Germinal center (tissue), 1 donor: ENCODE measurements around the gene FAM131C.

Experiments
- DNase-seq: peaks from one replicate; pipeline ENCODE4 v3.0.0; 2012; ENCODE audit warnings: mixed read lengths, low spot score

Gene FAM131C

DNA sequence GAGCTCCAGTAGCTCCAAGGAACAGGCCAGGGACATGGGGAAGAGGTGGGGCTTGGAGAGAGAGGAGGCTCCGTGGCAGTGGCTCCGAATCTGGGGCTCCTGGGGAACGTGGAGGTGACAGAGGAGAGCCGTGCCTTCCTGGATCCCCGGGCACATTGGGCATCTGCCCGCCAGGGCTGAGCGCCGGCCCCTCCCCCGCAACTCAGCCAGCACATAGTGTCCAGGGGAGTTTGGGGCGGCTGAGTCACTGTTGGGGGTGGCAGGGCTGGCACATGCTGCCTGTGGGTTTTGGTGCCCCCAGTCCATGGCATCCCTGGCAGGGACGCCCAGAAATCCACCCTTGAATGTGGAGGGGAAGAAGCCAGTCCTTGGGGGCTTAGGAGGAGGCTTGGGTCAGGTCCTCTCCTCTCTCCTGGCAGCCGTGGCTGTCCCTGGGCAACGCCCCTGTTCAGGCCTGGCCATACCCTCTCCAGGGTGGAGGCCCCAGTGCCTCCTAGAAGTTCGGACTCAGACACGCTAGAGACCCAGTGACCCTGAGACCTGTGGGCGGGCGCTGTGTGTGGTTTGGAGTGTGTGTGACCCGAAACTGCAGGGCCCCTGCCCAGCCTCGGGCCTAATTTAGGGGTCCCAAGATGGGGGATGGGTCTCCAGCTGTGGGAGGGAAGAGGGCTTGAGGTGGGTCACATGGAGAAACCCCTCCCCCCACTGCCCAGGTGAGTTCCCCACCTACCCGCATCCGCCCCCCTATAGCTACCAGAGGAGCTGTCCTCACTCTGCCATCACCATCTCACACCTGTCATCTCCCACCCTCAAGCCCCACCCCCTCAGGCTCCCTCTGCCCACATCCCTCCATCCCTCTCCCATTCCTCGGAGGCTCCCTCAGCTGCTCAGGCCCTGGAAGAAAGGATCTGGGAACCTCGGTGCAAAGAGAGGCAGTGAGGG, 57.2 kb downstream of the FAM131C start:
- no peak for DNase-seq

DNA sequence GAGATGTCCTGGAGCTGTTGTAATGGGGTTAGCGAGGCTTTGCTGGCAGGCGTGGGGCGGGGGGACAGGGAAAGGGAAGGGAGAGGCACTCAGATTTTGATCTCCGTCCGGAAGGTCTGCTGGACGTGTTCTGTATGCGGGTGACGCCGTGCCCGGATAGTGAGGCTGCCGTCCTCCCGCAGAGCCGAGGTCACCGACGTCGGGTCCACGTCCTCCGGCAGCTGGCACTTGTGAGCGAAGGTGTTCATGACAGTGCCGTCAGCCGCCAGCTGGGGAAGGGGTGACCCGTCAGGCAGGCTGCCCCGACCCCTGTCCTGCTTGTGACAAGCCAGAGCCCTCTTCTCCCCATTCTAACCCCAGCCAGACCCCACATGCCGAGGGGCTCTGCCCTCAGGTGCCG, 58.0 kb downstream of the FAM131C start:
- DNase-seq: no peak

DNA sequence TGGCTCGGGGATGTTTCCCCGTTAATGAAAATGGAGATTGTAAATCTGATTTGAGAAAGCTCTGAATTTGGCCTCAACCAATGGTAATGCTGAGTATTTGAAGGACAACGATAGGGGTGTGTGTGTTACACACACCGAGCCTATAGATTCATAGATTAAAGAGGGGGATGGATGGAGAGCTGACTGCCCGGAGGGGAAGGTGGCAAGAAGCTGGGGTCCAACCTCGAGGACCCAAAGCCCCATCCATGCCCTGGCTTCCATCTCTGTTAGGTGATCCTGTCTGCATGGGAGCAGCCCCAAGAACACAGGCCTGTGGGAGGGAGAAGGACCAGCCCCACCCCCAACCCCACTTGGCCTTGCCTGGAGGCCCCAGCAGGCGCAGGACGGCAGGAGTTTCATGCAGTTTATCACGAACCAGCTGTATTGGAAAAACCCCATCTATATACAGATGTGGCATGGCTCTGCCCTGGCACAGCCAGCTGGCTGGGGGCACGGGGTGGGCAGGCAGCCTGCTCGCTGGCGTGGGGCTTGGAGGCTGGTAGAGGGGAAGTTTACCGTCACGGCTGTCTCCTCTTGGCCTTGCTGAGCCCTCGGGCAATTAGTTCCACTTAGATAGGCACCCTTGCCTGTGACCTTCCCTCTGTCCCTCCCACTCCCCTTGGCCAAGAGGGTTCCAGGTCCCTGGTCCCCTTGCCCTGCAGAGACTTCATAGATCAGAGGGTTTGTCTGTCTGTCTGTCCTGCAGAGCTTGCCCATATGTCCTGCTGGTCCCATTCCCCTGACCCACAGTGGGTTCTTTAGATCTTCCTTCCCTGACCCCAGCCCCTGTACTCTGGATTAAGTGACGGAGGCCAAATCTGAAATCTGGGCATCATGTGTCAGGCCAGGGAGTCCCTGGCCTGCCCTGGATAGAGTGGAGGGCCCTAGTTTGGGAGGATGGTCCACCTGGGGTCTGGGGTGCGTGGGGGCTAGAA, 58.7 kb downstream of the FAM131C start:
- DNase-seq: peak; percentile 60

DNA sequence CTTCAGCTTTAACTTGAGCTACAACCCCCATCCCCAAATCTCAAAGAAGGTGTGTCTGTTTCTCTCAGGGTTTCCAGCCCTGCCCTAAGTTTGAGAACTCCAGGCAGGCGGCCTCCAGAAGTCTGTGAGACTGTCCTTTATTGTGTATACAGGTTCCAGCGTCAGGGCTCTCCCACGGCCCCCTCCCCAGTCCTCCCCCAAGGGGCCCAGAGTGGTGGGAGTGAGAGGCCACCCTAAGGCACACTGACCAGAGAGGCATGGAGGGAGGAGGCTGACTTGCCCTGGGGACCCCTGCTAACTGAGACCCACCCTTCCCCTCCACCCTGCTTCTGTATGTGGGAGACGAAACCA, 59.6 kb downstream of the FAM131C start:
- DNase-seq: no peak

DNA sequence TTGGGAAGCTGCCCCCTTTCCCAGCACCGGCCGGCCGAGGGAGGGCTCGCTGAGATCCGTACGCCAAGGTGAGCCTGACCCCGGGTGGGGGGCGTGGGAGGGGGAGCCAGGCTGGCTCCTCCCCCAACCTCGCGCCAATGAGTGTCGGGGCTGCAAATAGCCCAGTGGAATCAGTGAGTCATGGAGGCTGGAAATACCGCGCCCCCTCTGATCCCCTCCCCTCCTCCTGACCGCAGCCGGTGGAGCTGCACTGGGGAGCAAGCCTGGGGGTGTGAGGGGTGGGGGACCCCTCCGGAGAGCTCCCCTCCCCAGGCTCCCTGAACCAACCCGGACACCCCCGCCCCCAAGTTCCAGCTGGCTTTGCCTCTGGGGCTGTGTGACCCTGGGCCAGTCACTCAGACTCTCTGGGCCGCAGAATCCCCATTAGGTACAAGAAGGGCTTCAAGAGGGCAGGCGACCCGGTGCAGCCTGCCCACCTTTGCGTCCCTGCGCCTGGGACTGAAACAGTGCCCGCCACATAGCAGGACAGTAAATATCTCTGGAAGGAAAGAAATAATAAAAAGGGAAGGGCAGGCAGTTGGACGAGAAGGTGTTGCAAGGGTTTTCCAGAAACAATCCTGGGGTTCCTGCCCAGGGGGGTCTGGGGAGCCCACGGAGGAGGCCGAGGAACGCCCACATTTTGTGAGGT, 60.1 kb downstream of the FAM131C start:
- DNase-seq: peak; percentile 36

DNA sequence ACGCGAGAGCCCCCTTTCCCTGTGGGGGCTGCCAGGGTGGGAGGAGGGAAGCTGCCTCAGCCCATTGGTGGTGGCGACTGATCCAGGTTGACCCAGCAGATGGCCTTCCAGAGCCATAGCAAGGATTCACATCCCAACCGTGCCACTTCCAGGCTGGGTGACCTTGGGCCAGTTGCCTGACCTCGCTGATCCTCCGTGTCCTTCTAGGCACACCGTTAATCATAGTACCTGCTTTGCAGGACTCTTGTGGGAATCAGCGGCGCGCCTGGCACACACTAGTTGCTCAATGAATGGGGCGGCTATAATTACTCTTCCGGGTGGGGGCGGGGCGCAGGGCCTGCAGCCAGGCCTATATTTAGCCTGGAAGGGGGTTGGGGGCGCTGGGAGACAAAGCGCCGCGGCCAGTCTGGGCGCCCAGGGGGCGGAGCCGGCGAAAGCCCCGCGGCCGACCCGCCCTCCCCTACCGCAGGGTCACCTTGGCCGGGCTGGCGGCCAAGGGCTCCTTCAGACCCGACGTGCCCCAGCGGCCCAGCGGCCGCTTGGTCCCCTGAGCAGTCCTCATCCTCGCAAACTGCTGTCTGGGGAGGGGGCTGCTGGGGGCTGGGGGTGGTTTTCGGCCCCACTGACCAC, 60.7 kb downstream of the FAM131C start:
- no peak for DNase-seq

DNA sequence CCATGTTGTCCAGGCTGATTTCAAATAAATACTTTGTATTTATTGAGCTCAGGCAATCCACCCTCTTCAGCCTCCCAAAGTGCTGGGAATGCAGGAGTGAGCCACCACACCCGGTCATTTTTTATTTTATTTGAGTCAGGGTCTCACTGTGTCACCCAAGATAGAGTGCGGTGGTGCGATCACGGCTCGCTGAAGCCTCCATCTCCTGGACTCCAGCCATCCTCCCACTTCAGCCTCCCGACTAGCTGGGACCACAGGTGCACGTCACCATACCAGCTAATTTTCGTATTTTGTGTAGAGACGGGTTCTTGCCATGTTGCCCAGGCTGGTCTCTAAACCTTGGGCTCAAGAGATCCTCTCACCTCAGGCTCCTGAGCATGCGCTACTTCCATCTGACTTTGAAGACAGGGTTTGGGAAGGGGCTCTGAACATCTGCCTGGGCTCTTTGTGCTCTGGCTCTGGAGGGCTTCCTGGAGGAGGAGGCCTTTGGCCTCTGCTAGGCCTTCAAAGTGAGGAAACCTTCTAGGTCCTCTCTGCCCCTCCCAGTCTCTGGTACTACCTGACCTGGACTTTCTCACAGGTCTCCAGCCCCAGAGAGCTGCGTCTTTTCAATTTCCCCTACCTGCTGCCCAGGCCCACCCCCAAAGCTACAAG, 61.4 kb downstream of the FAM131C start:
- no peak for DNase-seq

DNA sequence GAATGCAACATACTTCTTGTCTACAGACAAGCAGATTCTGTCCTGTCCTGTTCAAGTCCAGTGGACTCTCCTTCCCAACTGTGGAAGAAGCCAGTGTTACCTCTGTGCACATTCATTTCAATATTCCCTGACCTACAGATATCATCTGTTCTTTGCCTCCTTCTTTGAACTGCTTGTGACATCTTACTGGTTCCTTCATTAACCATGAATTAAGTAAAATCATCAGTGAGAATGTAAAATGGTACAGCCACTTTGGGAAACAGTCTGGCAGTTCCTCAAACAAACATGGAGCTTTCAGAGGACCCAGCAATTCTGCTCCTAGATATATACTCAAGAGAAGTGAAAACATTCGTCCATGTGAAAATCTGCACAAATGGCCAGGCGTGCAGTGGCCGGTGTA, 62.6 kb downstream of the FAM131C start:
- DNase-seq: no peak

DNA sequence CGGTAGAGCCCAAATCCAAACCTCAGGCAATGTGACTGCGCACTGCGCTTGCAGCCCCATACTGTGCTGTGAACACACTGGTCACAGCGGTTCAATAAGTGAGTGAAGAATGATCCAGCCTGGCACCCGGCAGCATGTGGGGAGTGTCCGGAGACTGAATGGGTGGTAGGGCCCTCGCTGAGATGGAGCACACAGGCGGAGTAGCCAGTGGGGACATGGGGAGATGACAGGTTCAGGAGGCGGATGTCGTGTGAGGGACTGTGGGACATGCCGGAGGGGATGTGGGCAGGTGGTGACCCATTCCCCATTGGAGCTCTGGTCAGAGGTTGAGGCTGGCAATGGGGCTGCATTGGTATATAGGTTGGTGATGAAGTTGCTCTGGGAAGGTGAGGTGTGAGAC, 63.8 kb downstream of the FAM131C start:
- no peak for DNase-seq

DNA sequence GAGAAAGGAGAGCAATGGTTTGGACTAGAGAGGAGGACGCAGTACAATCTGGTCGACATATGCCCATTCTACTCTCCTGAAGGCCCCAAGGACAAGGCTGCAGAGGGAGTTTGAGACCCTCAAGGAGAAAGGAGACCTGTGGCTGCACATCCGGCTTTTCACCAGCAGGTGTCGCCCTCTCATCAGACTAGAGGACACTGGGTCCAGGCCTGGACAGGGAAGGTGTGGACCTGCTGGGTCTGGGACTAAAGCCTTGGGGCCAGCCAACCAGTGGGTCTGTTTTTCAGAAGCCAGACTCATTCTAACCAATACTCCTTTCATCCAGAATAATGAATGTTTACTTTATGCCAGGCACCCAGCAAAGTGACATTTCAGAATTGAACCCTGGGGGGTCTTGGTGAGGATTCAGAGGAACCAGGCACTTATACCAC, 64.4 kb downstream of the FAM131C start:
- peak; percentile 67 for DNase-seq
